ENCODE measurements around the gene KRTAP10-9. TPM values are rescaled to one million over a fixed set of nuclear protein-coding genes. Genes with fewer than 3 reads are reported as not detected.

KRTAP10-9 gene
- total RNA-seq, 4 donors from 2014 or later: not detected

DNA sequence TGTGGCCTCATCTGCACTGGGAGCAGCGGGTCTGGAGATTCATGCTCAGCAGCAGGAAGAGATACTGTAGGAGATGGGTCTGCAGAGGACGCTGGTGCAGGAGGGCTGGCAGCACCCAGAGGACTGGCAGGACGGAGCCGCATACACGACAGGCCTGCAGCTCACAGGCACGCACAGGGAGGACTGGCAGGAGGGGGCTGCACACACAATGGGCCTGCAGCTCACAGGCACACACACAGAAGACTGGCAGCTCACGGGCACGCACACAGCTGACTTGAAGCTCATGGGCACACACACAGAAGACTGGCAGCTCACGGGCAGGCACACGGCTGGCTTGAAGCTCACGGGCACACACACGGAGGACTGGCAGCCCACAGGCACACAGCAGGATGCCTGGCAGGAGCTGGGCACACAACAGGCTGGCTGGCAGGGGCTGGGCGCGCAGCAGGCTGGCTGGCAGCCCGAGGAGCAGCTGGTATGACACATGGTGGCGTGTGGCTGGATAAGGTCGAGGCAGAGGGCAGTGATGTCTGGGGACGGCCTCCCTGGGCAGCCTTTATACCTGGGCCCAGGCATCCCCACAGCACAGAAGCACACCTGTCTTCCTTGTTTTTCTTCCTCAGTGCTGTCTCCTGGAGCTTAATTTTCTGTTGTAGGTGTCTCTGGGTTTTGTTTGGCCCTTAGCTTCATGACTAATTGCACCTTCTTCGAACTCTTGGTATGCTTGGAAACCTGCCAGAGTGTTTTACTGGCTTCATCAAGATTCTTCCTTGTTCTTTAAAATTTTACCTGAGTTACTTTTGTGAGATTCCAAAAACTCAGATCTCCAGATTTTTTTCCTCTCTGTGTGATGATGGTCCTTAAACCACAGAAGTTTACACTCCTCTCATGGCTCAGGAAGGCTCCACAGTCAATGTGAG, 39.8 kb downstream of the KRTAP10-9 start, which contains the start of gene KRTAP12-2:
KRTAP12-2 (minus strand) TSS at position 527 of the 920 bp plus-strand sequence; CDS start at position 486, 41 bp downstream.
- Histone ChIP-seq H3K4me3 (no peak within 1 kb of the TSS), H3K27ac (replicated peaks in 1 of 4) (no peak within 1 kb of the TSS), H3K9me3 (peaks cover 0 to 15% (median 11%) of the 10 kb centered on the region in 4 donors), H3K4me1 (no peaks in the 10 kb centered on the region), H3K27me3 (peaks cover 0 to 36% (median 0%) of the 10 kb centered on the region in 4 donors), H3K36me3 (no peaks in the 10 kb centered on the region)
- TF ChIP-seq EP300 (IDR thresholded peaks at IDR 0.05) (no peak), POLR2A (IDR thresholded peaks at IDR 0.05; ENCODE audit: low read depth) (no peak), POLR2AphosphoS5 (IDR thresholded peaks at IDR 0.05) (no peak)
- TF ChIP-seq, protein P1, sequence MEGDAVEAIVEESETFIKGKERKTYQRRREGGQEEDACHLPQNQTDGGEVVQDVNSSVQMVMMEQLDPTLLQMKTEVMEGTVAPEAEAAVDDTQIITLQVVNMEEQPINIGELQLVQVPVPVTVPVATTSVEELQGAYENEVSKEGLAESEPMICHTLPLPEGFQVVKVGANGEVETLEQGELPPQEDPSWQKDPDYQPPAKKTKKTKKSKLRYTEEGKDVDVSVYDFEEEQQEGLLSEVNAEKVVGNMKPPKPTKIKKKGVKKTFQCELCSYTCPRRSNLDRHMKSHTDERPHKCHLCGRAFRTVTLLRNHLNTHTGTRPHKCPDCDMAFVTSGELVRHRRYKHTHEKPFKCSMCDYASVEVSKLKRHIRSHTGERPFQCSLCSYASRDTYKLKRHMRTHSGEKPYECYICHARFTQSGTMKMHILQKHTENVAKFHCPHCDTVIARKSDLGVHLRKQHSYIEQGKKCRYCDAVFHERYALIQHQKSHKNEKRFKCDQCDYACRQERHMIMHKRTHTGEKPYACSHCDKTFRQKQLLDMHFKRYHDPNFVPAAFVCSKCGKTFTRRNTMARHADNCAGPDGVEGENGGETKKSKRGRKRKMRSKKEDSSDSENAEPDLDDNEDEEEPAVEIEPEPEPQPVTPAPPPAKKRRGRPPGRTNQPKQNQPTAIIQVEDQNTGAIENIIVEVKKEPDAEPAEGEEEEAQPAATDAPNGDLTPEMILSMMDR (IDR thresholded peaks at IDR 0.05): no peak
- 58% methylated on average over 3 of the region's 19 CpGs for WGBS
- no peak for DNase-seq (ENCODE audit: extremely low spot score)
- intact Hi-C loops (cut with DNase I): no loop called here

DNA sequence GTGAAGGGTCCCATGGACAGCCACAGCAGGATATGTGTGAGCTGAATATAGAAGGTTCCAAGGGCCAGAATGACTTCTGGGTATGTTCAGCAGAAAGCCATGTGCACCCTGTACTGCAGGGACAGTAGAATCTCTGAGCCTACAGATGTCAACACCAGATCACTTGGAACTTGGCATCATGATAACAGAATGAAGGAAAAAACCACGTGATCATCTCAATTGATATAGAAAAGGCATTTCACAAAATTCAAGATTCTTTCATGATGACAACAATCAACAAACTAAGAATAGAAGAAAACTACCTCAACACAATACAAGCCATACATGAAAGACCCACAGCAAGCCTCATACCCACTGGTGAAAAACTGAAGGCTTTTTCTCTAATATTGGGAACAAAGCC, 40.7 kb downstream of the KRTAP10-9 start:
- Histone ChIP-seq H3K36me3 (no peaks in the 10 kb centered on the region), H3K4me3 (no peak overlapping the region), H3K9me3 (peaks cover 0 to 24% (median 19%) of the 10 kb centered on the region in 4 donors), H3K27ac (replicated peaks in 1 of 4) (no peak overlapping the region), H3K27me3 (peaks cover 0 to 36% (median 0%) of the 10 kb centered on the region in 4 donors), H3K4me1 (no peaks in the 10 kb centered on the region)
- no peak for TF ChIP-seq EP300 (IDR thresholded peaks at IDR 0.05)
- TF ChIP-seq, protein P1 (IDR thresholded peaks at IDR 0.05): no peak
- TF ChIP-seq POLR2AphosphoS5 (IDR thresholded peaks at IDR 0.05): no peak
- no peak for TF ChIP-seq POLR2A (IDR thresholded peaks at IDR 0.05; ENCODE audit: low read depth)
- DNase-seq (ENCODE audit: extremely low spot score): no peak
- 50% methylated on average over 1 of the region's 1 CpG for WGBS
- intact Hi-C loops (cut with DNase I): no loop called here

GRCh38 chr21:44670642-44671432, 43.9 kb downstream of the KRTAP10-9 start:
- H3K27ac ChIP-seq (replicated peaks in 1 of 4): no peak overlapping the region
- 80% methylated on average over 1 of the region's 3 CpGs for WGBS
- peaks cover 0 to 33% (median 0%) of the 10 kb centered on the region in 4 donors for H3K27me3 ChIP-seq
- DNase-seq (ENCODE audit: extremely low spot score): no peak
- no peak overlapping the region for H3K4me3 ChIP-seq
- intact Hi-C loops (cut with DNase I): no loop called here
- peaks cover 0 to 34% (median 28%) of the 10 kb centered on the region in 4 donors for H3K9me3 ChIP-seq
- no peaks in the 10 kb centered on the region for H3K36me3 ChIP-seq
- no peaks in the 10 kb centered on the region for H3K4me1 ChIP-seq
- TF ChIP-seq, protein P1 (IDR thresholded peaks at IDR 0.05): no peak
- TF ChIP-seq POLR2AphosphoS5 (IDR thresholded peaks at IDR 0.05): no peak
- TF ChIP-seq POLR2A (IDR thresholded peaks at IDR 0.05; ENCODE audit: low read depth): no peak
- no peak for TF ChIP-seq EP300 (IDR thresholded peaks at IDR 0.05)

DNA sequence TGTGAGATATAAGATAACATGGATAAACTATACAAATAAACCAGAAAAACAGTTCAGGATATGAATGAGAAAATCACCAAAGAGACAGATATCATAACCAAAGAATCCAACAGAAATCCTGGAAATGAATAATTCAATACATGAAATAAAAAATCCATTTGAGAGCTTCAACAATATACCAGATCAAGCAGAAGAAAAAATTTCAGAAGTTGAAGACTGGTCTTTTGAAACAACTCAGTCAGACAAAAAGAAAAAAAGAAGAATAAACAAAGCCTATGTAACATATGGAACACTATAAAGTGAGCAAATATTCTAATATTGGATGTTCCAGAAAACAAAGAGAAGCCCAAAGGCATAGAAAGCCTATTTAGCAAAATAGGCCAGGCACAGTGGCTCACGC, 45.0 kb downstream of the KRTAP10-9 start:
- H3K9me3 ChIP-seq: peaks cover 0 to 34% (median 28%) of the 10 kb centered on the region in 4 donors
- H3K4me1 ChIP-seq: no peaks in the 10 kb centered on the region
- 100% methylated on average over 1 of the region's 1 CpG for WGBS
- H3K27ac ChIP-seq (replicated peaks in 1 of 4): no peak overlapping the region
- no peak for DNase-seq (ENCODE audit: extremely low spot score)
- no peak overlapping the region for H3K4me3 ChIP-seq
- H3K27me3 ChIP-seq: peaks cover 0 to 27% (median 0%) of the 10 kb centered on the region in 4 donors
- H3K36me3 ChIP-seq: no peaks in the 10 kb centered on the region
- TF ChIP-seq POLR2A (IDR thresholded peaks at IDR 0.05; ENCODE audit: low read depth) (no peak), EP300 (IDR thresholded peaks at IDR 0.05) (no peak), POLR2AphosphoS5 (IDR thresholded peaks at IDR 0.05) (no peak)
- TF ChIP-seq, protein P1 (IDR thresholded peaks at IDR 0.05): no peak
- intact Hi-C loops (cut with DNase I): no loop called here
